HG02759 (cell line): ENCODE results near the gene SMIM3.

Source experiments
- ATAC-seq: cut with Tn5 transposase; IDR thresholded peaks from one replicate; pipeline ENCODE4 v1.9.1; 2021; ENCODE audit warnings: mild to moderate bottlenecking, moderate library complexity; ENCODE audit not compliant: unreplicated experiment

Gene SMIM3

DNA sequence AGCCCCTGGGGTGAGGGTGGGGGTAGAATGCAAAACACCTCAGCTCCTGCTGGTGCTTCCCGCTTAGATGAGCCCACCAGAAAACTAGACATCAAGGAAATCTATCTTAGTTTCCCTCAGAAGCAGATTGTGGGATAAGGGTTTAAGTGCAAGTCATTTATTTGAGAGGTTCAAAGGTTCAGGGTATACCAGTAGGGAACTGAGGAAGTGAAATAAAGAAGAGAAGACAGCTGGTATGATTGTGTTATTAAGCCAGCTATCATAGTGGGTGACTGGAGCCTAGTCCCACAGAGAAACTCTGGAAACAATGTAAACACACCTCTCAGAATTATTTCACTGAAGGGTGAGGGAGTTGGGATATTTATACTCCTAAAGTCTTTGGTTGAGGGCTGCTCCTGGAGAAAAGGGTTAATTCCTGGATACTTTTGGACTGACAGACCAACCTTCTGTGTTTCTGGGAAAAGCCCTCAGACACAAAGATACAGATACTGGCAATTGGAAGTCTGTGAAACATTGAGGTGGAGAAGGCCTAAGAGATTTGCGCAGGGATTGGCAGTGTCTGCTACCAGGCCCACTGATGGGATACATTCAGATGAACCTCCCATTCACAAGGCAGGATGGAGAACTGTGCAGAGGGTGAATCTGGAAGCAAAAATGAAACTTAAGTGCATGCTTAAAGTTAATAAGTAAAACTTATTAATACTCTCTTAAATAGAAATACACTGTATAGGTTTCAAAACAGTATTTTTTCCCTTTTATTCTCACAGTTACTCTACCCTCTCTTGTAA is 13.4 kb upstream of the SMIM3 start:
- ATAC-seq = no peak

DNA sequence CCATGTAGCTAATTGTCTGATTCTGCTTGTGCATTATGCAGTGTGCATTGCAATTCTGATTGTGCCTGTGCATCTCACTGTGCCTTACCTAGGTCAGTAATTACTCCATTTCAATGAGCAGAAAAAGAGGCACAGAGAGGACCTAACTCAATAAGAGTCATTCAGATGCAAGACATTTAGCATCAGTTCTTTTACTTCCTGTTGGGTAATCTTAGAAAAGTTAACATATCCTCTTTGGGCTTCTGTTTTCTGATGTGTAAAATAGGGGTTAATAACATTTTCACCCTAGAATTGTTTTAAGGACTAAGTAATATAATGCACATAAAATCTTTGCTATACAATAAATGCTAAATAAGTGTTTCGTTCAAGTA is 12.8 kb upstream of the SMIM3 start:
- no peak for ATAC-seq

DNA sequence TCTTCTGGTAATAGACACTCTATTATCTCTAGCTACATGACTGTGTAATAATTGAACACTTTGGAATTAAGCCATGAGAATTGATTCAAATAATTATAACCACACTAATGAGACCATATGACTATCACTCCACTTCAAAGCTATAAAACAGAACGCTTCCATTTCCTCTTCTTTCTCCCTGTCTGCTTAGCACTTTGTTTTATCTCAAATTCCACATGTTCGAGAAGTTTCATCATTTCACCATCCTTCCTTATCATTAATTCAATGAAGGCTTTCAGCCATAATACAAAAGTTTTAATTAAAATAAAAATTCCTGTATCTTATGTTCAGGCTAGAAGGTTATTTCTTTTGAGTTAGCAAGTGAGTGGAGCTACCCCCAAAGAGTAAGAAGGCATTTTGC is 12.3 kb upstream of the SMIM3 start:
- no peak for ATAC-seq

DNA sequence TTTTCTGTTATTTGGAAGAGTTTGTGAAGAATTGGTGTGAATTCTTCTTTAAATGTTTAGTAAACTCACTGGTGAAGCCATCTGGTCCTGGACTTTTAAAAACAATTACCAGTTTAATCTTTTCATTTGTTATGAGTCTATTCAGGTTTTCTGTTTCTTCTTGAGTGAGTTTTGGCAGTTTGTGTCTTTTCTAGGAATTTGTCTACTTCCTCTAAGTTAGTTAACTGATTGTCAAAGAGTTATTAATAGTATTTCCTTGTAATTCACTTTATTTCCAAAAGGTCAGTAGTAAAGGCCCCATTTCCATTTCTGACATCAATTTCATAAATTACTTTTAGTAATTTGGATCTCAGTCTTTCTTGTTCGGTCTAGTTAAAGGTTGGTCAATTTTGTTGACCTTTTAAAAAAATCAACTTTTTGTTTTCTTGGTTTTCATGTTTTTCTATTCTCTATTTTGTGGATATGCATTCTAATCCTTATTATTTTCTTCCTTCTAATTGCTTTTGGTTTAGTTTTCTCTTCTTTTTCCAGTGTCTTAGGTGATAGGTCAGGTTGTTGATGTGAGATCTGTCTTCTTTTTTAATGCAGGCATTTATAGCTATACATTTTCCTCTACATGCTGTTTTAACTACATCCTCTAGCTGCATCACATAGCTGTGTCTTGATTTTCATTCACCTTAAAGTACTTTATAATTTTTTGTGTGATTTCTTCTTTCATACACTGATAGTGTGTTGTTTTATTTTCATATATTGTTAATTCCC is 7.3 kb upstream of the SMIM3 start:
- ATAC-seq = no peak

DNA sequence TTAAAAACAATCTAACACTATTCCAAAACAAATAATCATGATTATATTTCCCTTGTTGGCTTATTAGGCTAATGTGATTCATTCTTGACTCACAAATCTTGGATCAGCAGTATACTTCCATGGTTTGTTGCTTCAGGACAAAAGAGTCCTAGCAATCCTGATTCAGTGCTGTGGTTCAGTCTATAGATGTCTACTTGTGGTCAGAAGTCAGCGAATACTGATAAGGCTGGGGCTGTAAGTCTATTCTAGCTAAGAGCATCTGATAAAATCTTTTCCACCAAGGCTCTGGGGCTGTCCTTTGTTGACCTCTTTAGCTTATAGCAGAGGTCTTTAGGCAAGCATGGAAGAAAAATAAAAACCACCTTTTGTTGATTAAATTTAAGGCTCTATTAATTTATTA is 4.4 kb upstream of the SMIM3 start:
- no peak for ATAC-seq

DNA sequence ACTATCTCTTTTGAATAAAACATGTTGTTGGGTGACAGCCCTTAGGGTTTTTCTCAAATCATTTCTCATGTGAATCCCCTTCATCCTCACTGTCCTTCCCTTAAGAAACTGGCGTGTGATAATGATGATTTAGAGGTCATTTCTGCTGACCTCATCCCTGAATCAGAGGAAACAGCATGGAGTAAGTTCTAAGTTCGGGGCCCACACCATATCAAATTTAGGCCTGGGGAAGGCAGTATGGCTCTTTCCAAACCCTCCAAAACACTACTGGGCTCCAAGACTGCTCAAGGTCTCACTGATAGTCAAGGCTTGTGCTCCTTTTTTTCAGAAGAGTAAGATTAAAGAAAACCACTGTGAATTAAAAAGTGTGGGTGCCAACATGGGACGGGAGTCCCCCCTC is 872 bp upstream of the SMIM3 start:
- no peak for ATAC-seq

DNA sequence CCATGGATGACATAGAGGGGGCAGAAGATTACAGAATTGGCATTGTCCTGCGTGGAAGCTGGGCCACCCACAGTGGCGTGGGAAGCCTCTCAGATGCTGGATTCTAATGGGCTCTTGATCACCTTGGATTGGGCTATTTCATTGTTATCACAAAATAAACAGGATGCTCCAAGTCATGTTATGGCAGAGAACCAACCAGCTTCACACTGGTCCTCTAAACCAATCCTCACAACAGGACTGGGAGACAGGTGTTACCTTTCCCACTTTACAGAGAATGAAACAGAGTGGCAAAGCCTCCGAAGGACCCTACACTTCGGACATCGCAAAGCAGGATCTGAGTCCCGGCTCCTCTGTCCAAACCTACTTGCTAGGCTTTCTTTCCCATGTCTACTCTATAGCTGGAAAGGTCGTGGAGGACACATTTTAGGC is 455 bp upstream of the SMIM3 start:
- no peak for ATAC-seq

DNA sequence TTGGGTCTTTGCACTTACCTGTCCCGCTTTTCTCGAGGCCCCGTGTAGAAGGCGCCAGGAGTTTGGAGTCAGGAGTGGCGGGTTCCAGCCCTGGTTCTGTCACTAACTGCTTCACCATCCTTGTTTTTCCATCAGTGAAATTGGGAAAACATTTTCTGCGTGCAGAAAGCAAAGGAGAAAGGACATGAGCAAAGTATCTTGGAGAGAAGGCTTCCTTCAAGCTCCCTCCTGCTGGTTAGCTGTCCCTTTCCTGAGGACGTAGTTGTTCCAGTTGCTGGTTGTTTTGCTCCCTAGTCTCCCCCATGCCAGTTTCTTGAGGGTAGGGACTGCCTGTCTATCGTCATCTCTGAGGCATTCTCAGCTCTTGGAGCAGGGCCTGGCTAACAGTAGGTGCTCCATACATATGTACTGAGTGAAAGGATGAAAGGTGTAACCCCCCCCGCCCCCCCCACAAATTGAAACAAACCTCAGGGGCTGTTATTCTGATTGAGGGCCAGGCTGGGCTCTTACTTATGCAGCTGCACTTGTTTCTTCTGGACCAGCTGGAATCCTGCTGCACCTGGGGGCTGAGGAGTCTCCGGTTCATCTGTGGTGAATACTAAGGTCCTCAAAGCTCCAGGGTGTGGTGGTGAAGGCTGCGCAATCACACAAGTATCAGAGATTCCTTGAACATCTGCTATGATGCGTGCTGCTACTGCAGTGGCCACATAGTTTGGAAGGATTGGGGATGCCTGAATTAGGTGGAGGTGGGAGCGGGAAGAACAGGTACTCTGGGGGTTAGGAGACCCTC is 1.0 kb downstream of the SMIM3 start:
- no peak for ATAC-seq

DNA sequence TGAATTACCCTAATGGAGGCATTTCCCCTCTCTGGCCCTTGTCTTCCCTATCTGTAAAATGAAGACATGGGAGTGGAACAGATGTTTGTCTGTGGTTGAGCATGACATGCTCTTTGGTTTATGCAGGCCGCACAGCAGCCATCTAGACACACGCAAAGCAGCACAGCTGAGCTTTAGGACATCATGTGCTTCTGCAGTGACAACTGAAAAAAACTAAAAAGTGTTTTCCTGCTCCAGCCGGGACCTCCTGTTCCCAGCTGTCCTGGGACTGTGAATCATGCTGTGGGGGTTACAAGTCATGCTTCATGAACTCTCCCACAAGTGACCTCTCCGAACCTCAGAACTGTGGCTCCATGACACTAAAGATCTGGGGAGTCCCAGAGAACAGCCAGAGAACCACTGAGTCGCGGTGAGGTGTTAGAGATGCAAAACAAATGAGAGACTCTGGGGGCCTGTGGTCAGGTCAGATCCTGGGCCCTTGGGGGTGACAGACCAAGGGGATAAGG is 1.7 kb downstream of the SMIM3 start:
- ATAC-seq = peak; percentile 62

DNA sequence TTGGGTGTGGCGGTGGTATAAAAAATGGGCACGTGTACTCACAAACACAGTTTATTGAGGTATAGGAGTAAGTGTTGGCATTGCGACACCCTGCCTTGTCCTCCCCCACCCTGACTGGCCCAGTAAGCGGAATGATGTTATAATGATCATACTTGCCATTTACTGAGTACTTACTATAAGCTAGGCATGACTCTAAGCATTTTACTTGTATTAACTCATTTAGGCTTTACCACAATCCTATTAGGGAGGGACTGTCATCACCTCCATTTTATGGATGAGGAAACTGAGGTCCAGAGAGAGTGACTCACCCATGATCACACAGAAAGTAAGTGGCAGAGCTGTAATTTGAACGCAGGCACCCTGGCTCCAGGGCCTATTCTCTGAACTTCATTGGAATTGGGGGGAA is 2.3 kb downstream of the SMIM3 start:
- ATAC-seq = no peak

DNA sequence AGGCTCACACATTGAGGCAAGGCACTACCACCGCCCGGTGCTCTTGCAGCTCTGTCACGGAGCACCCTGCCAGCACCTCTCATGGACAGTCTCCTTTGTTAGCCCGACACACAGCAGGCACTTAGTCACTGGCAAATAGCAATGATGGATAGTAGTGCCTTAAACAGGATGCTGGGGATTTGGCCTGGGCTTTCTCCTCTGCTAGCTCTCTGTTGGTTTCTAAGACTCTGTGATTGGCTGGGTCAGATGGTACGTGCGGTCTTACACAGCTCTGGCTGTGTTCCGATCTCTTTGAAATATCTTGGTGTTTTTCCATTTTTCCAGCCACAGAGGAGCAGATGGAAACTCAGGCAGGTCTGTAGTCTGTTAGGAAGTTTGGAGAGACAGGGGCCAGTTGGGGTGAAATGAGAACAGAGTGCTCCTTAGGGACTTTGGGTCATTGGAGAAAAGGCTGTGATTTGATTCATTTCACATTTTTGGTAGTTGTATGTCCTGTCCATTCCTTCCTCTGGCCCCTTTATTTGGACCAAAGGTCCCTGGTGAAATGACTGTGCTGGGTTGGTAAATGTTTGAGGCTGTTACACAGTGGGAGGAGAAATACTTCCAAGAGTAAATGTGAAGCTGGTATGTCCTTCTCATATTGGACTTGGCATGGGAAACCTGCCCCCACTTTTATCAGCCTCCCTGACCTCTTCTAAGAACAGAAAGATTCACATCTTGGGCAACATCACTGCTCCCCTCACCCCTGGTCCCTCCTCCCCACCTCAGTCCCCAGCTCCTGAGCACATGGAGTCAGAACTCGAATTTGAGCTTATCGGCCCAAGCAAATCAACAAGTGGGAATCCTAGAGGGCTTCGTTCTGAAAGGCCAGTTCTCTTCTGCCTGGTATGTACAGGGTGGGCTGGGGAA is 3.4 kb downstream of the SMIM3 start:
- ATAC-seq = no peak

DNA sequence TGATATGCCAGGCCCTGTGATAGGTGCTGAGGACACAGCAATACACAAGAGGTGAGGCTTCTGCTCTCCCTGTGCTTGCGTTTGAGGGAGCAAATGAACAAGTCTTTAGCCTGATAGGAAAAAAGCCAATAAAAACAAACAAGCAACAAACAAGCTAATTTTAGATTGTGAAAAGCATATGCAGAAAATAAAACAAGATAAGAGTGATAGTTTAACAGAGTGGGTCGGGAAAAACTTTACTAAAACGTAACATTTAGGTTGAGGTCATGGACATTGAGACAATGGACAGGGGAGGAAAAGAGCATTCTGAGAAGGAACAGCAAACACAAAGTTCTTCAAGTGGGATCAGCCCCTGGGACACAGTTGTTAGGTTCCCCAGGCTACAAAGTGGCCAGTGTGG is 4.3 kb downstream of the SMIM3 start:
- no peak for ATAC-seq

DNA sequence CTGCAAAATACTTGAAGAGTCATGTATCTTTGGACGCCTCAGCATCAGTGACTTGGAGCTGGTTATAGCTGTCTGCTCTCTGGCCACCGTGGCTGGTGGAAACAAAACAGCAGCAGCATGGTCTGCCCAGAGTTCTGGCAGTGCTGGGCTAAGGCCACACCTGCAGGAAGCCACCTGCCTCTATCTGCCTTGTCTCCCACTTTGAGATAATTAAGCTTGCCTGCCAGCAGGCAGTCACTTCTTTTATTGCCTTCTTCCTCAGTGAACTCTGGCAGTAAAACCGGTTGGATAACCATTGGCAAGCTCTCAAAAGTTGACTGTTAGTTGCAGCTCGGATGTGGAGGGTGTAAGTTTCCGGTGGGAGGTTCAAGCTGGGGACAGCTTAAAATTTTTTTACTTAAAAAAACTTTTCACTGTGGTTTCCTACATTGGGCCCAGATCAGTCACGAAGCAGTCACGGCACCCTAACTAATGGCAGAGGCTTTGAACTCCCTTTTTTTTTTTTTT is 4.9 kb downstream of the SMIM3 start:
- ATAC-seq = peak; percentile 46

DNA sequence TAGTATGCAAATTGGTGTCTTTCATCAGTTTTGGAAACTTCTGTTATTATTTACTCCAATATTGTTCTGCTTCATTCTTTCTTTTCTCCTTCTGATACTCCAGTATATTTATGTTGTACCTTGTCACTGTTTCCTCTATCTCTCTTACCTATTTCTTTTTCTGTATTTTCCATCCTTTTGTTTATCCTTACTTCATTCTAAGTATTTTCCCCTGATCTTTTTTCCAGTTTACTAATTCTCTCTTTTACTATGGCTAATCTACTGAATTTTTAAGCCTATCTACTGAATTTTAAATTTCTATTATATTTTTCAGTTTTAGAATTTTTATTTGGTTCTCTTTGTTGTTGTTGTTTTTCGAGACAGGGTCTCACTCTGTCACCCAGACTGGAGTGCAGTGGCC is 7.4 kb downstream of the SMIM3 start:
- no peak for ATAC-seq

DNA sequence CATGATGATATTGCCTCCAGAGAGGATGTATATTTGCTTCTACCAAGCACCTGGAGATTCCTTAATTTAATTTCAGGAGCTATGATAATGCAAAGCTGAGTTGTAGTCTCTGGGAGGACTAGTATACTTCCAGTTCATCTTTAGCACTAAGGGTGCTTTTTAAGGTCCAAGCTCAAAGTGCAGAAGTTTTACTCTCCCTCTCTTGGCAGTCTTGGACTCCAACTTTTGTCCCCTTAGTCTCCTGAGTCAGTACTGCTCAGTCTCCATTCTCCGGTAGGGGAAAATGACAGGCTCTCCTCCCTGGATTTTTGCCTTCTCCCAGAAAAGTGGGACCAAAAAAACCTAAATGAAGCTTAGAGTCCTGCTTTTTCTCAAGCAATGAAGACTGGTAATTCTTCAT is 8.3 kb downstream of the SMIM3 start:
- no peak for ATAC-seq

DNA sequence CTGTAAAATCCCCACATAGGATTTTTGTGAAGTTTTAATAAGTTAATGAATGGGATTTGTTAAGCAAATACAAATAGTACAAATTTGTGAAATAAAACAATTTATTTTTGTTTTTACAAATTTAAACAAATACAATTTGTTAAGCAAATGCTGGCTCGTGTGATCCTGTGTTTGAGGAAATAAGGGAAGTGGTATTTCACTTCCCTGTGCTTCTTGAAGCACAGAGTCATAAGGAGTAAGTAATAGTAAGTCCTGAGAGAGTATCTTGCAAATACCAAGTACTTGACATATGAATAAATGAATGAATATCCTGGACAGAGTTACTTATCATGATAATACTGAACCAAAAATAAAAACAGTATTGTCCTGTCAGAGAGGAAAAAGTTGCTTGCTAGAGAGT is 9.1 kb downstream of the SMIM3 start:
- no peak for ATAC-seq

DNA sequence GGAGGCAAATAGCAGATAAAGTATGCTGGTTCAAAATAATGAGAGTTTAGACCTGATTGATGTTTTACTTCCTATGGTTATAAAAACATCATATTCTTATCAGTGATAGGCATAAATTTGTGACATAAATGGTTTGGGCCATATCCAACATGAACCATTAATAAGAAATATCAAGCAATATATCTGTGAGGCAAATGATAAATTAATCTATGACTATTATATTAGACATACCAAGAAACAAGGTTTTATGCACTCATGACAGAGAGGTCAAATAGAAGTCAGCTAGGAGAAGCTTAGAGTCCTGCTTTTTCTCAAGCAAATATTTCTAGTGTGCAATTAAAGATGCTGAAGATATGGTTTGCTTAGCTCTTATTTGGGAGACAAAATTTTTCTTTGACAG is 10.4 kb downstream of the SMIM3 start:
- no peak for ATAC-seq

DNA sequence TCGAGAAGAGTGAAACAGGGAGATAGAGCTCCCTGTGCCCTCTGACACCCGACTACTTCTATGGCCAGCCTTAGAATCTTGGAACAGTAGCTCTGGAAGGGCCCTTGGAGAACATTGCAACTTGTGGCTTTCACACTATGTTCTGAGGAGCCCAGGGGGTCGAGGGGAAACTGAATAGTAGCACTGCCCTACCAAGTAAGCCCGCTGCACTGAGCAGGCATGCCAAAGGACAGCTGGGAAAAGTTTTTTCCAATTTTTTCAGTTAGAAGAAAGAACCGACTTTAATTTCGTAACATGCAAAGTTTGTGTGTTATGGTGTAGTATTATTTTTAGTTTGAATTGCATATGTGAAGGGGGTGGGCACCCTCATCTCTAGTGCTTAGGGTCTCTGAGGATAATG is 10.9 kb downstream of the SMIM3 start:
- no peak for ATAC-seq

DNA sequence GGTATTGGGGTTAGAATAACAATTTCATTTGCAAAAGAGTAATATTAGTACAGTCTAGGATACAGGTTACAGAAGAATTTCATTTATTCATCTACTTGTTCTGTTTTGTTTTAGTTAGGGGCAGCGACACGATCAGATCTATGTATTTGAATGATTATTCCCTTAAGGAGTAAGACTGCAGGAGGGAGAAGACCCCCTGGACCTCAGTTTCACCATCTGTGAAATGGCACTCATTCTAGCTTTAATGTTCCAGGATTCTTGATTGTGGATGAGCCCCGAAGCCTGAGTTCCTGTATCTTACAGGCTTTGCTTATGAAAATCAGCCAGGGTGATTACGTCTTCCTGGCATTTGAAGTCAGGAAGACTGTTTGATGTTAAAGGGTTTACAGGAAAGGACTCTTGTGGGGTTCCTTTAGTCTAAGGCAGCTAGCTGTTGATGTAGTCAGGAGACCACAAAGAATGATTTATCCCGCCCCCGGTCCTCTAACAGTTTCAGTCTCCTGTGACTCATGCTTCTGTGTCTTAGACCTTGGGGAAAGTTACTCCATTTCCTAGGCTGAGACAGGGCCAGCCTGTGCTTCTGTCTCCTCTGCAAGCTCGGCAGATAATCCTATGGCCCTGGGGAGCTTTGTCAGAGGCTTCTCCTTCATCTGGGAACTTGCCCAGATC is 11.5 kb downstream of the SMIM3 start:
- peak; percentile 98 for ATAC-seq

DNA sequence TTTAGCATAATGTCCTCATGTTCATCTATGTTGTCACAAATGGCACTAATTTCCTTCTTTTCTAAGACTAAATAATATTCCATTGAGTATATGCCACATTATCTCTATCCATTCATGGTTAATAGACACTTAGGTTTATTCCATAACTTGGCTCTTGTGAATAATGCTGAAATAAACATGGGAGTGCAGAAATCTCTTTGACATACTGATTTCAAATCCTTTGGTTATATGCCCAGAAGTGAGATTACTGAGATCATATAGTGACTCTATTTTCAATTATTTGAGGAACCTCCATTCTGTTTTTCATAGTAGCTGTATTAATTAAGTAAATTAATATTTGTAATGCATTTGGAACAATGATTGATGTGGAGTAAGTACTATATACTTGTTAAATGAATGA is 13.0 kb downstream of the SMIM3 start:
- no peak for ATAC-seq
